A673 (cell line): Measurements from ENCODE around the gene CDKN2B-AS1.

Experiments
- CTCF ChIP-seq: fragments of 300-800, 200-600 bp; sonication (generic); conservative IDR thresholded peaks from 2 replicates; pipeline ENCODE4 v1.5.1; 2017; ENCODE audit warnings: low read depth, mild to moderate bottlenecking, antibody characterized with exemption, low read length, moderate library complexity, mixed read lengths
- EZH2 ChIP-seq: fragments of 200-600 bp; sonication (generic); IDR thresholded peaks from 2 replicates; pipeline ENCODE4 v1.6.1; 2017; ENCODE audit warnings: borderline replicate concordance, low read depth, mild to moderate bottlenecking, mixed read lengths, antibody characterized with exemption, low read length; ENCODE audit not compliant: poor library complexity, severe bottlenecking

DNA sequence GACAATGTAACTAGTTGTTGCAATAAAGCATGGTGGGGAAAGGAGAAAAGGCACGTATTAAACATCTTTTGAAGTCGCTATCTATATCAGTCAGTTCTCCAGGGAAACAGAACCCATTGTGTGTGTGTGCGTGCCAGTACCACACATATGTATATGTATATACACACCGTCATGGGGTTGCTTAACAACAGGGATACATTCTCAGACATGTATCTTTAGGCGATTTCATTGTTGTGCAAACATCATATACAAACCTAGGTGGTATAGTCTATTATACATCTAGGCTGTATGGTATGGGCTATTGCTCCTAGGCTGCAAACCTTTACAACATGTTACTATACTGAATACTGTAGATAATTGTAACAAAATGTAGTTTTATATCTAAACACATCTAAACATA lies 2.3 kb downstream of the CDKN2B-AS1 start:
- no peak for TF ChIP-seq CTCF
- TF ChIP-seq EZH2, result no peak
